ENCODE data around the gene MTRR.
"Not testable (repeated sequence)": the region's sequence is repeated elsewhere in the genome, so short reads cannot be mapped to it uniquely, and the experiment has no call there.

The MTRR gene

DNA sequence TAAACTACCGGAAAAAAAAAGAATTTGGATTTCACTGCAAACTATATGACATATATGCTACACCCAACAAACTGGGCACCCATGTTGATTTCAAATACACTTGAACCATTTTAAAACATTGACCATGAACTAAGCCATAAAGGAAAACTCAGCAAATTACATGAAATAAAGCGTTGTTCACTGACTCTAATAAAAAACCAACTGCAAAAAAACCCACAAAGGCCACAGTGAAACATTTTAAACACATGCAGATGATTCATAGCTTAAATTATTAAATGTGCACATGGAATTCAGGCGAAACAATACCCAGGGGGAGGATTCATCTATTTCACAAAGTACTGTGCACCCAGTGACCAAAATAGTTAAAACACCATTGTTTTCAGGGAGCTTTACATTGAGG is 33.3 kb downstream of the MTRR start:
- H3K4me1 ChIP-seq (ENCODE audit: control insufficient read depth in 1 of 2, insufficient read depth in 2 of 2, low read length in 2 of 2) = no peaks in the 10 kb centered on the region
- H3K9me3 ChIP-seq (ENCODE audit: control insufficient read depth in 1 of 2, low read length in 2 of 2) = peaks cover 0 to 3% of the 10 kb centered on the region in 2 donors
- no peaks in the 10 kb centered on the region for H3K27me3 ChIP-seq (ENCODE audit: low read depth, low read length)
- no peak overlapping the region for H3K4me3 ChIP-seq (ENCODE audit: low read depth in 1 of 2, low read length in 2 of 2)
- peaks cover 54 to 64% of the 10 kb centered on the region in 2 donors for H3K36me3 ChIP-seq (ENCODE audit: control insufficient read depth in 1 of 2, insufficient read depth in 2 of 2, low read length in 2 of 2)
- H3K27ac ChIP-seq (ENCODE audit: low read length) = no peak overlapping the region

DNA sequence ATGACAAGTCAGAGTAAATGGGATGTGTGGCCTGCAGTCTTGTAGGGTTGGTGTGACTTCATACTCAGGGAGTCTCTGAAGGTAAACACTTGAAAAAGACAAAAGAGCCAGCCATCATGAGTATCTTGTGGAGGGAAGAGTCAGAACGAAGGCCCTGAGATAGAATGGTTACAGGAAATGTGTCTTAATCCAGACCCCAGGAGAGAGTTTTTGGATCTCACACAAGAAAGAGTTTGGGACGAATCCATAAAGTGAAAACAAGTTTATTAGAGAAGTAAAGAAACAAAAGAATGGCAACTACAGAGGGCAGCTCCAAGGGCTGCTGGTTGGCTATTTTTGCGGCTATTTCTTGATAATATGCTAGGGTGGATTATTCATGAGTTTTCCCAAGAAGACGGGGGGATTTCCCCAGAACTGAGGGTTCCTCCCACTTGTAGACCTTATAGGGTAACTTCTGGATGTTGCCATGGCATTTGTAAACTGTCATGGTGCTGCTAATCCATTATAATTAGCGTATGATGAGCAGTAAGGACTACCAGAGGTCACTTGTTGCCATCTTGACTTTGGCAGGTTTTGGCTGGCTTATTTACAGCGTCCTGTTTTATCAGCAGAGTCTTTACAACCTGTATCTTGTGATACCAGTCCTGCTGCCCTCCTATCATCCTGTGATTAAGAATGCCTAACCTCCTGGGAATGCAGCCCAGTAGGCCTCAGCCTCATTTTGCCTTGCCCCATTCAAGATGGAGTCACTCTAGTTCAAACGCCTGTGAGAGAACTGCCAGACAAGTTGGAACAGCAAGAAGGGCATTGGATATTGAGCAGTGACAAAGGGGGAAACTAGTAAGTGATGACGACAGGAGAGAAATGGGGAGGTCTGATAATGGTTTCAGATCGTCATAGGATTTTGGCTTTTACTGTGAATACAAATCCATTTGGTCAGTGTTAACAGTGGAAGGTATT is 34.0 kb downstream of the MTRR start:
- Histone ChIP-seq H3K27me3 (ENCODE audit: low read depth, low read length) (no peaks in the 10 kb centered on the region), H3K4me3 (ENCODE audit: low read depth in 1 of 2, low read length in 2 of 2) (no peak overlapping the region), H3K27ac (ENCODE audit: low read length) (no peak overlapping the region), H3K36me3 (ENCODE audit: control insufficient read depth in 1 of 2, insufficient read depth in 2 of 2, low read length in 2 of 2) (peaks cover 53 to 57% of the 10 kb centered on the region in 2 donors), H3K9me3 (ENCODE audit: control insufficient read depth in 1 of 2, low read length in 2 of 2) (peaks cover 2 to 6% of the 10 kb centered on the region in 2 donors), H3K4me1 (ENCODE audit: control insufficient read depth in 1 of 2, insufficient read depth in 2 of 2, low read length in 2 of 2) (no peaks in the 10 kb centered on the region)

GRCh38 chr5:7904170-7904569 is 35.2 kb downstream of the MTRR start:
- Histone ChIP-seq H3K27ac (ENCODE audit: low read length) (no peak overlapping the region), H3K4me1 (ENCODE audit: control insufficient read depth in 1 of 2, insufficient read depth in 2 of 2, low read length in 2 of 2) (no peaks in the 10 kb centered on the region), H3K4me3 (ENCODE audit: low read depth in 1 of 2, low read length in 2 of 2) (no peak overlapping the region), H3K36me3 (ENCODE audit: control insufficient read depth in 1 of 2, insufficient read depth in 2 of 2, low read length in 2 of 2) (peaks cover 48% of the 10 kb centered on the region in 2 donors), H3K9me3 (ENCODE audit: control insufficient read depth in 1 of 2, low read length in 2 of 2) (peaks cover 6 to 16% of the 10 kb centered on the region in 2 donors), H3K27me3 (ENCODE audit: low read depth, low read length) (no peaks in the 10 kb centered on the region)

GRCh38 chr5:7907612-7908011 is 38.7 kb downstream of the MTRR start:
- Histone ChIP-seq H3K4me1 (ENCODE audit: control insufficient read depth in 1 of 2, insufficient read depth in 2 of 2, low read length in 2 of 2) (no peaks in the 10 kb centered on the region), H3K9me3 (ENCODE audit: control insufficient read depth in 1 of 2, low read length in 2 of 2) (peaks cover 6 to 21% of the 10 kb centered on the region in 2 donors), H3K27me3 (ENCODE audit: low read depth, low read length) (no peaks in the 10 kb centered on the region), H3K27ac (ENCODE audit: low read length) (no peak overlapping the region), H3K4me3 (ENCODE audit: low read depth in 1 of 2, low read length in 2 of 2) (peak overlapping the region in 1 of 2 donors; percentile 24), H3K36me3 (ENCODE audit: control insufficient read depth in 1 of 2, insufficient read depth in 2 of 2, low read length in 2 of 2) (peaks cover 18 to 24% of the 10 kb centered on the region in 2 donors)

- Histone ChIP-seq H3K4me1 (ENCODE audit: control insufficient read depth in 1 of 2, insufficient read depth in 2 of 2, low read length in 2 of 2) (no peaks in the 10 kb centered on the region), H3K27me3 (ENCODE audit: low read depth, low read length) (no peaks in the 10 kb centered on the region), H3K9me3 (ENCODE audit: control insufficient read depth in 1 of 2, low read length in 2 of 2) (peaks cover 6 to 27% of the 10 kb centered on the region in 2 donors), H3K27ac (ENCODE audit: low read length) (no peak overlapping the region), H3K36me3 (ENCODE audit: control insufficient read depth in 1 of 2, insufficient read depth in 2 of 2, low read length in 2 of 2) (peaks cover 14 to 24% of the 10 kb centered on the region in 2 donors), H3K4me3 (ENCODE audit: low read depth in 1 of 2, low read length in 2 of 2) (no peak overlapping the region)
Measured at GRCh38 chr5:7908317-7908716, 39.4 kb downstream of the MTRR start.

GRCh38 chr5:7910738-7911428 is 41.9 kb downstream of the MTRR start:
- H3K27ac ChIP-seq (ENCODE audit: low read length) = no peak overlapping the region
- peaks cover 6 to 27% of the 10 kb centered on the region in 2 donors for H3K9me3 ChIP-seq (ENCODE audit: control insufficient read depth in 1 of 2, low read length in 2 of 2)
- H3K4me3 ChIP-seq (ENCODE audit: low read depth in 1 of 2, low read length in 2 of 2) = no peak overlapping the region
- H3K36me3 ChIP-seq (ENCODE audit: control insufficient read depth in 1 of 2, insufficient read depth in 2 of 2, low read length in 2 of 2) = peaks cover 6 to 19% of the 10 kb centered on the region in 2 donors
- no peaks in the 10 kb centered on the region for H3K4me1 ChIP-seq (ENCODE audit: control insufficient read depth in 1 of 2, insufficient read depth in 2 of 2, low read length in 2 of 2)
- H3K27me3 ChIP-seq (ENCODE audit: low read depth, low read length) = no peaks in the 10 kb centered on the region

DNA sequence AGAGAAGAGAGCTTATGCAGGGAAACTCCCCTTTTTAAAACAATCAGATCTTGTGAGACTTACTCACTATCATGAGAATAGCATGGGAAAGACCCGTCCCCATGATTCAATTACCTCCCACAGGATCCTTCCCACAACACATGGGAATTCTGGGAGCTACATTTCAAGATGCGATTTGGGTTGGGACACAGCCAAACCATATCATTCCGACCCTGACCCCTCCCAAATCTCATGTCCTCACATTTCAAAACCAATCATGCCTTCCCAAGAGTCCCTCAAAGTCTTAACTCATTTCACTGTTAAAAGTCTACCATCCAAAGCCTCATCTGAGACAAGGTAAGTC is 42.5 kb downstream of the MTRR start:
- peaks cover 6 to 19% of the 10 kb centered on the region in 2 donors for H3K36me3 ChIP-seq (ENCODE audit: control insufficient read depth in 1 of 2, insufficient read depth in 2 of 2, low read length in 2 of 2)
- H3K27me3 ChIP-seq (ENCODE audit: low read depth, low read length); H3K4me3 ChIP-seq (ENCODE audit: low read depth in 1 of 2, low read length in 2 of 2); H3K4me1 ChIP-seq (ENCODE audit: control insufficient read depth in 1 of 2, insufficient read depth in 2 of 2, low read length in 2 of 2); H3K27ac ChIP-seq (ENCODE audit: low read length): not testable (repeated sequence)
- peaks cover 6 to 27% of the 10 kb centered on the region in 2 donors for H3K9me3 ChIP-seq (ENCODE audit: control insufficient read depth in 1 of 2, low read length in 2 of 2)

DNA sequence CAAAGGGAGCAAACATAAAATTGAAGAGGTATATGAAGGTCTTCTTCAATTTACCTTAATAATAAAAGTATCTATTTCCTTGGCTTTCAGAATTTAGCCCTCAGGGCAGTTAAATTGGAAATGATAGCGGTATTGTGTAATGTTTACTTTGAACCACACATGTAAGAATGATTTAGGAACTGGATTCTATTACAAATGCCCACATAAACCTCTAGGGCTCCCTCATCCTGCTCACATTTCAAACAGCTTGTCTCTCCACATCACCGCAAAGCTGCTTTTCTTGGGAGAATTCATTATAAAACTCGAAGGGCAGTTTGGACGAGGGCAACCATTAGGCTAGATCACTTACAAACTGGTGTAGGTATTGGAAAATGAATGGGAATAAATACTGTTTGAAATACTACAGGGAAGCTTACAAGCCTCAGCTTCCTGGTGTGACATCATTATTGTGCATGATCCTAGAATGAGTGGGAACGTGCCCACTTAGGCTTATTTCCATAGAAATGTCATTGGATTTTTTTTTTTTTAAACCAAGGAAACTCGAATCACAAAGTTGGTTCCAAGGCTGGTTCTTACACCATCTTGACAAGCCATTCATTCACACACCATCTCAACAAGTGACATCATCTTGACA is 47.3 kb downstream of the MTRR start:
- H3K27ac ChIP-seq (ENCODE audit: low read length) = no peak overlapping the region
- no peaks in the 10 kb centered on the region for H3K4me1 ChIP-seq (ENCODE audit: control insufficient read depth in 1 of 2, insufficient read depth in 2 of 2, low read length in 2 of 2)
- H3K4me3 ChIP-seq (ENCODE audit: low read depth in 1 of 2, low read length in 2 of 2) = no peak overlapping the region
- peaks cover 0 to 6% of the 10 kb centered on the region in 2 donors for H3K9me3 ChIP-seq (ENCODE audit: control insufficient read depth in 1 of 2, low read length in 2 of 2)
- H3K36me3 ChIP-seq (ENCODE audit: control insufficient read depth in 1 of 2, insufficient read depth in 2 of 2, low read length in 2 of 2) = no peaks in the 10 kb centered on the region
- no peaks in the 10 kb centered on the region for H3K27me3 ChIP-seq (ENCODE audit: low read depth, low read length)

GRCh38 chr5:7917130-7918123 is 48.5 kb downstream of the MTRR start:
- Histone ChIP-seq H3K4me3 (ENCODE audit: low read depth in 1 of 2, low read length in 2 of 2) (no peak overlapping the region), H3K27ac (ENCODE audit: low read length) (no peak overlapping the region), H3K27me3 (ENCODE audit: low read depth, low read length) (no peaks in the 10 kb centered on the region), H3K4me1 (ENCODE audit: control insufficient read depth in 1 of 2, insufficient read depth in 2 of 2, low read length in 2 of 2) (no peaks in the 10 kb centered on the region), H3K9me3 (ENCODE audit: control insufficient read depth in 1 of 2, low read length in 2 of 2) (peaks cover 0 to 6% of the 10 kb centered on the region in 2 donors), H3K36me3 (ENCODE audit: control insufficient read depth in 1 of 2, insufficient read depth in 2 of 2, low read length in 2 of 2) (no peaks in the 10 kb centered on the region)

- Histone ChIP-seq H3K4me1 (ENCODE audit: control insufficient read depth in 1 of 2, insufficient read depth in 2 of 2, low read length in 2 of 2) (no peaks in the 10 kb centered on the region), H3K9me3 (ENCODE audit: control insufficient read depth in 1 of 2, low read length in 2 of 2) (no peaks in the 10 kb centered on the region), H3K27ac (ENCODE audit: low read length) (no peak overlapping the region), H3K27me3 (ENCODE audit: low read depth, low read length) (no peaks in the 10 kb centered on the region), H3K4me3 (ENCODE audit: low read depth in 1 of 2, low read length in 2 of 2) (no peak overlapping the region), H3K36me3 (ENCODE audit: control insufficient read depth in 1 of 2, insufficient read depth in 2 of 2, low read length in 2 of 2) (no peaks in the 10 kb centered on the region)
Measured at GRCh38 chr5:7925961-7926695, 57.2 kb downstream of the MTRR start.
